DND-41 (cell line): ENCODE results near the gene ZNF100.
"Not testable (repeated sequence)": the region's sequence is repeated elsewhere in the genome, so short reads cannot be mapped to it uniquely, and the experiment has no call there.

Experiments
- ATAC-seq: fragments of 200-7000 bp; cut with Tn5 transposase; 3 replicates; pipeline ENCODE4 v1.9.1; 2021; ENCODE audit warnings: low read depth; ENCODE audit not compliant: insufficient read depth
- DNase-seq: peaks from one replicate; pipeline ENCODE4 v3.0.0-alpha.2; 2020
- H2AFZ ChIP-seq: 2 replicates; pipeline ENCODE4 v1.6.0; 2012; ENCODE audit warnings: low read depth, low read length
- H3K27ac ChIP-seq: 2 replicates; pipeline ENCODE4 v1.5.1; 2012; ENCODE audit warnings: low read length, inconsistent platforms
- H3K27me3 ChIP-seq: fragments of 200-600 bp; sonication (generic); 2 replicates; pipeline ENCODE4 v1.6.0; 2012; ENCODE audit warnings: low read length, mild to moderate bottlenecking, inconsistent platforms; ENCODE audit not compliant: insufficient read depth, poor library complexity
- H3K36me3 ChIP-seq: 2 replicates; pipeline ENCODE4 v1.5.1; 2012; ENCODE audit warnings: low read length, inconsistent platforms; ENCODE audit not compliant: insufficient read depth
- H3K4me1 ChIP-seq: 2 replicates; pipeline ENCODE4 v1.5.1; 2012; ENCODE audit warnings: mild to moderate bottlenecking, low read length; ENCODE audit not compliant: insufficient read depth
- H3K4me2 ChIP-seq: 2 replicates; pipeline ENCODE4 v1.6.0; 2012; ENCODE audit warnings: mild to moderate bottlenecking, moderate library complexity, low read length, inconsistent platforms; ENCODE audit not compliant: insufficient read depth
- H3K4me3 ChIP-seq, 2 experiments: fragments of 200-600 bp in 1 of 2; shearing (Covaris generic) in 1 of 2; 2 replicates each; pipeline ENCODE4 v1.5.1; 2012 to 2016; ENCODE audit warnings: inconsistent platforms in 2 of 2, low read length in 2 of 2, mild to moderate bottlenecking in 2 of 2, low read depth in 1 of 2, moderate library complexity in 1 of 2
- H3K79me2 ChIP-seq: 2 replicates; pipeline ENCODE4 v1.6.0; 2012; ENCODE audit warnings: low read length, inconsistent platforms; ENCODE audit not compliant: insufficient read depth
- H3K9ac ChIP-seq: 2 replicates; pipeline ENCODE4 v1.6.0; 2012; ENCODE audit warnings: low read depth, mild to moderate bottlenecking, inconsistent platforms, low read length, moderate library complexity
- H3K9me3 ChIP-seq: 2 replicates; pipeline ENCODE4 v1.5.1; 2012; ENCODE audit warnings: low read length, moderate library complexity, mild to moderate bottlenecking, inconsistent platforms; ENCODE audit not compliant: insufficient read depth, severe bottlenecking
- H4K20me1 ChIP-seq: 2 replicates; pipeline ENCODE4 v1.6.0; 2012; ENCODE audit warnings: low read length; ENCODE audit not compliant: insufficient read depth
- EZH2 ChIP-seq: IDR thresholded peaks from 3 replicates; pipeline ENCODE4 v1.6.1; 2012; ENCODE audit warnings: borderline replicate concordance, low read depth, mild to moderate bottlenecking, moderate library complexity, low read length, inconsistent platforms; ENCODE audit not compliant: severe bottlenecking
- TF ChIP-seq, protein P1 (sequence below): IDR thresholded peaks from 2 replicates; pipeline ENCODE4 v1.5.1; 2012; ENCODE audit warnings: borderline replicate concordance, low read length, moderate library complexity, mild to moderate bottlenecking; ENCODE audit not compliant: poor library complexity, severe bottlenecking; ENCODE audit errors: extremely low read depth

The ZNF100 gene

DNA sequence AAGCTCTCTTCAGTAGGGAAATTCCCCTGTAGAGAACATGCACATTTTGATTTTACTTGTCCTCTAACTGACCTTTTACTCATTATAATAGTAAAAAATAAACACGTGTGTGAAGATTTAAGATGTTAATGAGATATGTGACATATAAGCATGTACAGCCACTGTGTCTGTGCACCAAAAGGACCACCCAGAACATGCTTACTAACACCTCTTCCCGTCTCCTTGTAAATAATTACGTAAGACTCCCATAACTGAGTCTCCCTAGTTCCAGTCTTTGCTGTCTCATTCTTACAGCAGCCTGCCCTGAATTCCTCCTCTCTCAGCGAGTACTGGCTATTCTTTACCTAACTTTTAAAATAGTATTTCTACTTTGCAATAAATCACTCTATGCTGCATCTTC lies 53.6 kb downstream of the ZNF100 start:
- ATAC-seq = no peak
- Histone ChIP-seq H3K9me3 (no peaks in the 10 kb centered on the region), H3K27me3 (no peaks in the 10 kb centered on the region), H3K4me2 (no peak overlapping the region), H3K9ac (no peak overlapping the region), H3K4me1 (no peaks in the 10 kb centered on the region), H3K36me3 (no peaks in the 10 kb centered on the region), H3K79me2 (no peaks in the 10 kb centered on the region), H3K4me3 (no peak overlapping the region), H2AFZ (no peak overlapping the region), H3K27ac (no peak overlapping the region), H4K20me1 (no peaks in the 10 kb centered on the region)
- DNase-seq = no peak
- TF ChIP-seq, protein P1, sequence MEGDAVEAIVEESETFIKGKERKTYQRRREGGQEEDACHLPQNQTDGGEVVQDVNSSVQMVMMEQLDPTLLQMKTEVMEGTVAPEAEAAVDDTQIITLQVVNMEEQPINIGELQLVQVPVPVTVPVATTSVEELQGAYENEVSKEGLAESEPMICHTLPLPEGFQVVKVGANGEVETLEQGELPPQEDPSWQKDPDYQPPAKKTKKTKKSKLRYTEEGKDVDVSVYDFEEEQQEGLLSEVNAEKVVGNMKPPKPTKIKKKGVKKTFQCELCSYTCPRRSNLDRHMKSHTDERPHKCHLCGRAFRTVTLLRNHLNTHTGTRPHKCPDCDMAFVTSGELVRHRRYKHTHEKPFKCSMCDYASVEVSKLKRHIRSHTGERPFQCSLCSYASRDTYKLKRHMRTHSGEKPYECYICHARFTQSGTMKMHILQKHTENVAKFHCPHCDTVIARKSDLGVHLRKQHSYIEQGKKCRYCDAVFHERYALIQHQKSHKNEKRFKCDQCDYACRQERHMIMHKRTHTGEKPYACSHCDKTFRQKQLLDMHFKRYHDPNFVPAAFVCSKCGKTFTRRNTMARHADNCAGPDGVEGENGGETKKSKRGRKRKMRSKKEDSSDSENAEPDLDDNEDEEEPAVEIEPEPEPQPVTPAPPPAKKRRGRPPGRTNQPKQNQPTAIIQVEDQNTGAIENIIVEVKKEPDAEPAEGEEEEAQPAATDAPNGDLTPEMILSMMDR = no peak
- TF ChIP-seq EZH2 = no peak

DNA sequence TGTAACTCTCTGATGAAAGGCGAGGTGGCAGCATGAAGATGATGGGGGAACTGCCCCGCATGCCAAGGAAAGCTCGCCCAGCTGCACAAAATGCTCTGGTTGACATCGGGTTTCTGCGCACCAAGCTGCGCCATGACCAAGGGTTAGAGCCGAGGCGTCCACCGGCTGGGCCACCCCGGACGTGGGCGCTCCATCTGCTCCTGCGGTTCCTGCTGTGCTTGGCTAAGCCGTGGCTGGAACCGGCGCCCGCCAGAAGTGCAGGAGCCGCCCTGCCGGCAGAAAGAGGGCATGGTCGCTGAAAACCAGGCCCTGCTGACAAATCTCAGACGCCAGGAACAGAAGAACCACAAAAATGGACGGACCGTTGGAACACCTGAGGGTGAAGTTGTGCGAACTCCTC lies 57.9 kb downstream of the ZNF100 start:
- no peak overlapping the region for H3K9ac ChIP-seq
- H3K27ac ChIP-seq = no peak overlapping the region
- no peaks in the 10 kb centered on the region for H3K4me1 ChIP-seq
- no peaks in the 10 kb centered on the region for H3K27me3 ChIP-seq
- TF ChIP-seq, protein P1 = no peak
- TF ChIP-seq EZH2 = no peak
- DNase-seq (no peak), ATAC-seq (no peak)
- H4K20me1 ChIP-seq = no peaks in the 10 kb centered on the region
- H3K79me2 ChIP-seq = no peaks in the 10 kb centered on the region
- peaks cover 4% of the 10 kb centered on the region for H3K9me3 ChIP-seq
- H3K4me3 ChIP-seq = no peak overlapping the region
- no peak overlapping the region for H2AFZ ChIP-seq
- H3K4me2 ChIP-seq = no peak overlapping the region
- H3K36me3 ChIP-seq = no peaks in the 10 kb centered on the region

DNA sequence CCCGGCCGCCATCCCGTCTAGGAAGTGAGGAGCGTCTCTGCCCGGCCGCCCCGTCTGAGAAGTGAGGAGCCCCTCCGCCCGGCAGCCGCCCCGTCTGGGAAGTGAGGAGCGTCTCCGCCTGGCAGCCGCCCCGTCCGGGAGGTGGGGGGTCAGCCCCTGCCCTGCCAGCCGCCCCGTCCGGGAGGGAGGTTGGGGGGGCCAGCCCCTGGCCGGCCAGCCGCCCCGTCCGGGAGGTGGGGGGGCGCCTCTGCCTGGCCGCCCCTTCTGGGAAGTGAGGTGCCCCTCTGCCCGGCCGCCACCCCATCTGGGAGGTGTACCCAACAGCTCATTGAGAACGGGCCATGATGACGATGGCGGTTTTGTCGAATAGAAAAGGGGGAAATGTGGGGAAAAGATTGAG lies 59.5 kb downstream of the ZNF100 start:
- not testable (repeated sequence) for H3K27me3 ChIP-seq, H3K36me3 ChIP-seq, H2AFZ ChIP-seq, H3K4me2 ChIP-seq, H3K4me3 ChIP-seq, H3K9ac ChIP-seq, H3K4me1 ChIP-seq, H3K27ac ChIP-seq, DNase-seq, H3K79me2 ChIP-seq, H3K9me3 ChIP-seq, H4K20me1 ChIP-seq, ATAC-seq

DNA sequence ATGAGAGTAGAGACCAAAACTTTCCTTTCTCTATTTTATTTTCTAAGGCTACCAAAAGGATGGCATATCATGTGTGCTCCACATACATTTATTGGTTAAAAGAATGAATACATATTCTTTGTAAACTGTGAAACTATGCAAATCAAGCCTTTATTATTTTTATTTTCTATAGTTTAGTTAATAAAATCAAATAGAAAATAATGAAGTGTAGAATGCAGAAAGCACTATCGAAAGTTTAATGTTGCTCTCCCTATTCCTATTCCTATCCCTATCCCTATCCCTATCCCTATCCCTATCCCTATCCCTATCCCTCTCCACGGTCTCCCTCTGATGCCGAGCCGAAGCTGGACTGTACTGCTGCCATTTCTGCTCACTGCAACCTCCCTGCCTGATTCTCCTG lies 60.3 kb downstream of the ZNF100 start:
- ATAC-seq = no peak
- H3K27me3 ChIP-seq = no peaks in the 10 kb centered on the region
- no peak overlapping the region for H3K4me3 ChIP-seq
- H3K27ac ChIP-seq = no peak overlapping the region
- no peak for DNase-seq
- H3K79me2 ChIP-seq = no peaks in the 10 kb centered on the region
- H4K20me1 ChIP-seq = no peaks in the 10 kb centered on the region
- H3K9me3 ChIP-seq = peaks cover 4% of the 10 kb centered on the region
- no peaks in the 10 kb centered on the region for H3K4me1 ChIP-seq
- TF ChIP-seq, protein P1 = no peak
- no peak for TF ChIP-seq EZH2
- no peak overlapping the region for H3K4me2 ChIP-seq
- H2AFZ ChIP-seq = no peak overlapping the region
- H3K9ac ChIP-seq = no peak overlapping the region
- no peaks in the 10 kb centered on the region for H3K36me3 ChIP-seq
